AG04450 (cell line): ENCODE results near the gene TRIL. TPM values are rescaled to one million over a fixed set of nuclear protein-coding genes. Genes with fewer than 3 reads are reported as not detected.

Experiments
- CTCF ChIA-PET: fragments of 300-600, 350-600 bp; formaldehyde crosslinking; extraction: SDS; loops from one replicate; lab custom pipeline; 2022; ENCODE audit warnings: antibody characterized with exemption, inconsistent platforms; lab: Charles Lee
- POLR2A ChIA-PET: fragments of 350-600 bp; formaldehyde crosslinking; extraction: SDS; loops from one replicate; lab custom pipeline; 2021; ENCODE audit warnings: antibody characterized with exemption, inconsistent platforms; lab: Yijun Ruan, JAX
- DNase-seq: peaks from one replicate; pipeline ENCODE4 v3.0.0-alpha.2; 2011; ENCODE audit warnings: low read depth, low spot score
- H3K27ac ChIP-seq: one replicate; pipeline ENCODE4 v1.5.1; 2012; ENCODE audit warnings: low read depth, low read length, control low read depth
- H3K27me3 ChIP-seq: one replicate; pipeline ENCODE4 v1.6.0; 2012; ENCODE audit warnings: low read length; ENCODE audit not compliant: control insufficient read depth, insufficient read depth
- H3K4me3 ChIP-seq: 2 replicates; pipeline ENCODE4 v1.5.1; 2011; ENCODE audit warnings: mild to moderate bottlenecking, low read depth, low read length, control low read depth
- H3K9me3 ChIP-seq: 2 replicates; pipeline ENCODE4 v1.5.1; 2012; ENCODE audit warnings: low read length; ENCODE audit not compliant: control insufficient read depth, insufficient read depth
- polyA plus RNA-seq: library from polyadenylated mRNA; depleted of rRNA; stranded (reverse); fragments of >200 nt; gene quantifications from 2 replicates; pipeline ENCODE4 v1.2.3, GENCODE V29; 2011
- TF ChIP-seq, protein P1 (sequence below): IDR thresholded peaks from 2 replicates; pipeline ENCODE4 v1.5.1; 2011; ENCODE audit warnings: low read depth, low read length, control low read depth, inconsistent platforms

The TRIL gene
- polyA plus RNA-seq, 1 experiment = 0.15 TPM

GRCh38 chr7:28988810-28989209, 30.7 kb upstream of the TRIL start:
- DNase-seq = peak; percentile 82
- TF ChIP-seq, protein P1, sequence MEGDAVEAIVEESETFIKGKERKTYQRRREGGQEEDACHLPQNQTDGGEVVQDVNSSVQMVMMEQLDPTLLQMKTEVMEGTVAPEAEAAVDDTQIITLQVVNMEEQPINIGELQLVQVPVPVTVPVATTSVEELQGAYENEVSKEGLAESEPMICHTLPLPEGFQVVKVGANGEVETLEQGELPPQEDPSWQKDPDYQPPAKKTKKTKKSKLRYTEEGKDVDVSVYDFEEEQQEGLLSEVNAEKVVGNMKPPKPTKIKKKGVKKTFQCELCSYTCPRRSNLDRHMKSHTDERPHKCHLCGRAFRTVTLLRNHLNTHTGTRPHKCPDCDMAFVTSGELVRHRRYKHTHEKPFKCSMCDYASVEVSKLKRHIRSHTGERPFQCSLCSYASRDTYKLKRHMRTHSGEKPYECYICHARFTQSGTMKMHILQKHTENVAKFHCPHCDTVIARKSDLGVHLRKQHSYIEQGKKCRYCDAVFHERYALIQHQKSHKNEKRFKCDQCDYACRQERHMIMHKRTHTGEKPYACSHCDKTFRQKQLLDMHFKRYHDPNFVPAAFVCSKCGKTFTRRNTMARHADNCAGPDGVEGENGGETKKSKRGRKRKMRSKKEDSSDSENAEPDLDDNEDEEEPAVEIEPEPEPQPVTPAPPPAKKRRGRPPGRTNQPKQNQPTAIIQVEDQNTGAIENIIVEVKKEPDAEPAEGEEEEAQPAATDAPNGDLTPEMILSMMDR = no peak
- Histone ChIP-seq H3K9me3 (no peaks in the 10 kb centered on the region), H3K4me3 (no peak overlapping the region), H3K27ac (peak overlapping the region; percentile 52), H3K27me3 (peaks cover 4% of the 10 kb centered on the region)
- ChIA-PET CTCF (interaction anchor here (0.6 kb wide), 1 partner anchor 25 kb away, joined by 4 read pairs; no protein-coding TSS in a partner anchor), POLR2A (interaction anchor here (0.6 kb wide), 2 partner anchors 47 to 377 kb away, joined by 3 to 4 read pairs; no protein-coding TSS in a partner anchor)

DNA sequence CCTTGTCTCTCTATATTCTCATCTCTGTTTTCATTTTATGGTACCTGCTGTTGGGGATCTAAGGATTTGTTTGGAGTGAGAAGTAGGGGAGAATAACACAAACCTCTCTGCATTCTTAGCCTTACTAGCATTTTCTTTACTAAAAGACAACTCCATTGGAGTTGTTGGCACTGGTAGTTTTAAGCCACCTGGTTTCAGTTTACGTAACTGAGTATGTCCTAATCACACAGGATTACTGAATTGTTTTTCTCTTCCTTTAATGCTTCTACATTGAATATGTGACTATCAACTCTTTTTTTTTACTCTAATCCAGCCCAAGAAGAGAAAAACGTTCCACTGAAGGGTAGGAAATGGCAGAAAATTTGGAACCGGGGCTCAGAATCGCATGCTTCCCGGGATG, 30.0 kb upstream of the TRIL start:
- Histone ChIP-seq H3K9me3 (no peaks in the 10 kb centered on the region), H3K4me3 (no peak overlapping the region), H3K27me3 (peaks cover under 1% of the 10 kb centered on the region), H3K27ac (no peak overlapping the region)
- DNase-seq = no peak
- TF ChIP-seq, protein P1 = no peak
- CTCF ChIA-PET = interaction anchor here (0.6 to 1.5 kb wide), 2 partner anchors 24 to 62 kb away, joined by 4 to 8 read pairs; no protein-coding TSS in a partner anchor
- POLR2A ChIA-PET = interaction anchor here (0.6 kb wide), 1 partner anchor 46 kb away, joined by 4 read pairs; no protein-coding TSS in a partner anchor

DNA sequence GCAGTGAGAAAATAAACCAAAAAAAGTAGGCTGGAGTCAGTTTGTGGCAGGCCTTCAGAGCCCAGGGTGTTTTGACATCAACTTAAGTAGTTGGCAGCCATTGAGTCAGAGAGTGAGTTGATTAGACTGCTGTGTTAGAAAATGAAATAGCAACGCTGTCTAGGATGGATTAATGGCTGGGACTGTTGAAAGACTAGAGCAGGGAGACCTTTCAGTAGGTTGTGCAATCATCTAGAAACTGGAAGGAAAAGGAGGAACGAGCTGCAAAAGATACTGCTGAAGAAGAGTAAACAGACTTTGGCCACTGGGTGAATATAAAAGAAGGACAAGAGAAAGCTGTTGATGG, 28.6 kb upstream of the TRIL start:
- no peak overlapping the region for H3K4me3 ChIP-seq
- CTCF ChIA-PET = interaction anchor here (0.6 to 2.6 kb wide), 5 partner anchors 19 to 65 kb away, joined by 3 to 11 read pairs (median 4); no protein-coding TSS in a partner anchor

DNA sequence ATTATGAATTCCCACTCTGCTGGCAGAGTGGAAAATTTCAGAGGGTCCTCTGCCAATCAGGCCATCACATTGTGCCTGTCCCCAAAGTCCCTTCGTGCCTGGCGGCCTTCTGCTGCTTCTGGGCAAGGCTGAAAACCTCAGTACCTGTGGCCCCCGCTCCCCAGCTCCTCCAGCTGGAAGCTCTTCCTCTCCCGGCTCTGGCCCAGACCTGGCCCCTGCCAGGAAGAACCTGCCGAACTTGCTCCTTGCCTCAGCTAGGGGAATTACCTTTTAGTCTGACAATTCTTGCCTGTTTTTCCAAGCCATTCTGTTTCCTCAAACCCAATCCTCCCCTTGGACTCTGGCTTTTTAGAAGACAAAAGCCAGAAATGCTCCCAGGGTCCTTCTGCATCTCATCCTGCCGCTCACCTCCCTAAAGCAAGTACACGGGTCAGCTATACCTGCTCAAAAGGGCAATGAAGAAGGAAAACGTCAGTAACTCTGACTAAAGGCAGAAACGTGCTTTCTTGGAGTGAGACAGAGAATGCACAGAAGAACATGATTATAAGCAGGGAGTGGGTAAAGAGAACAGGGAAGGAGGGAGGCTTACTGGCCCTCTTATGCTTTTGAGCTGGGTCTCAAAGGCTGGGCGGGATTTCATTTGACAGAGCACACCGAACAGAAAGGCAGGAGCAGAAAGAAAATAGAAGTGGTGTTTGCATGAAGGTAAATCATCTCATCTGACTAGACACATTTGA, 28.1 kb upstream of the TRIL start:
- ChIA-PET POLR2A (no interaction called here), CTCF (interaction anchor here (0.9 to 2.6 kb wide), 6 partner anchors 29 to 64 kb away, joined by 3 to 11 read pairs (median 6); no protein-coding TSS in a partner anchor)
- TF ChIP-seq, protein P1 = no peak
- H3K4me3 ChIP-seq = no peak overlapping the region
- no peaks in the 10 kb centered on the region for H3K27me3 ChIP-seq
- no peak for DNase-seq
- no peak overlapping the region for H3K27ac ChIP-seq
- no peaks in the 10 kb centered on the region for H3K9me3 ChIP-seq

More for the DNA sequence above, 28.6 kb upstream of the TRIL start:
- POLR2A ChIA-PET = no interaction called here
- TF ChIP-seq, protein P1 = no peak
- Histone ChIP-seq H3K27me3 (no peaks in the 10 kb centered on the region), H3K9me3 (no peaks in the 10 kb centered on the region), H3K27ac (peak overlapping the region; percentile 55)
- peak; percentile 52 for DNase-seq

DNA sequence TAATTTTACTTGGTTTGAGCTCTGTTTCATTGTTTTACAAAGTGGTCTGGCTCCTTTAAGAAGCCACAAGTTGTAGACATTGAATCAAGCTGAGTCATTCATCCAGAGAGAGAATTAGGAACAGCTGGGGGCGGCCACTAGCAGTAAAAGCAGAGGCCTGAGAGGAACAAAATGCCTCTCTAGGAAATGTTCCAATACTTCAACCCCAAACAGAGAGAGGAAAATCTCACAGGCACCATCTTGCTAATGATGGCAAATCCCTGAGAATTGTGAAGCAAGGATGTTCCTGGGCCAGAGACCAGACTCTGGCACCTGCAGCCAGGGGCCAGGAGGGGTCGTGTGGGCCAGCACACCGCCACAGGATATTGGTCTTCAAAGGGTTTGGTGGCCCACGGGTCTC, 26.5 kb upstream of the TRIL start:
- peak; percentile 66 for DNase-seq
- ChIA-PET CTCF (interaction anchor here (0.7 to 4.9 kb wide), 4 partner anchors 28 to 331 kb away, joined by 3 to 31 read pairs (median 6); no protein-coding TSS in a partner anchor), POLR2A (interaction anchor here (0.6 to 1.0 kb wide), 2 partner anchors 26 to 584 kb away, joined by 3 to 4 read pairs; partner anchors contain the start of gene TRIL)
- no peaks in the 10 kb centered on the region for H3K27me3 ChIP-seq
- H3K4me3 ChIP-seq = no peak overlapping the region
- TF ChIP-seq, protein P1 = no peak
- H3K27ac ChIP-seq = peak overlapping the region; percentile 66
- no peaks in the 10 kb centered on the region for H3K9me3 ChIP-seq
